GM21619 (cell line): ENCODE results near the gene OSR1.

ENCODE experiments used
- ATAC-seq: cut with Tn5 transposase; IDR thresholded peaks from one replicate; pipeline ENCODE4 v1.9.1; 2021; ENCODE audit not compliant: unreplicated experiment

OSR1 gene

GRCh38 chr2:19359456-19359855, 1.0 kb upstream of the OSR1 start:
- ATAC-seq, result no peak

DNA sequence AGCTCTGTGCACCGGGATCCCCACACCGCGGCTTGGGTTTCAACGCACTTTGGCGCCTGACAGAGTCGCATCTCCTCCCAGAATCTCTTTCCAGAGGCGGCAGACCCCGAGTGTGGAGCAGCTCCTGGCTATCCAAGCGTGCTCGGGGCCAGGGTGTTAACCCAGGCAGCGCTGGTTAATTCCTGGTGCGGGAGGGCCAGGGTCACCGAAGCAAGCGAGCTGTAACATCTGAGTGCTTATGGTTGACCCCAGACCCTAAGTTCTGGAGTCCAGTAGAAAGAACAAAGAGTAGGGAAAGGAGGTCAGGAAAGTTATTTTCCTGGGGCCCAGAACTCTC, 566 bp upstream of the OSR1 start:
- no peak for ATAC-seq

DNA sequence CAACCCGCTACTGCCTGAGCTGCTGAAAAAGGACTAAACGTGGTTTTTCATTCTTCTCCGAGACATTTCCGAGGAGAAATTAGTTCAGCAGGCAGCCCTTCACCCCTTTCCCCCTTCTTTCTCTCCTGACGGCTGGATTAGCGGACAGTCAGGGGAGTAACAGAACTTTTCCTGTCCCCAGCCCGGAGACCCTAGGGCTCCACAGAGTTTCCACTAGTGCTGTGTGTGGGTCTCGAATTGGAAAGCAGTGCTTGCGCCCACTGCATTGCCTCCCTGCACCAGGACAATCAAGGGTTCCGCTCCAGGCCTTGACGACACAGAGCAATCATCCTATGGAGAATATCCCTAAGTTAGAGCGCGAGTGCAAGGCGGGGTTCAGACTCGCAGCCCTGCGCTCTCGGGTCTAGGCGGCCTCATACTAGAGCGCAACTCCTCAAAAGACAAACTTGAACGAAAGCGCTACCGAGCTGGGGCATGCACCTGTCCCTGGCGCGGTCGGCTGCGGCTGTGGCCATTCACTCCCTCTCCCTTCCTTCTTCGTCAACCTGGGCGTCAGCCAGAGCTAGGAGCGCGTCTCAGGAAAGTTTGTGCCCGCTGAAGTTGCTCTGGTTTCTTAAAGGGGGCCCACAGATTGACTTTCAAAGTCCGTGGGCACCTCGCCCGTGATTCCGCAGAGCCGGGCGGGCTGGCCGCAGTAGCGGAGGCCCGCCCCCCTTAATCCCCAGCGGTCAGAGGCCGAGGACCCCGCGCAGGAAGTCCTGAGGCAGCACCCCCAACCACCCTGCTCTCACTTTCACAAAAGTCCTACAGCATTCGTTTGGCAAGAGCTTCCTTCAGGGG, 801 bp downstream of the OSR1 start:
- ATAC-seq, result no peak

- no peak for ATAC-seq
Observed at GRCh38 chr2:19356545-19357401, 1.6 kb downstream of the OSR1 start.

DNA sequence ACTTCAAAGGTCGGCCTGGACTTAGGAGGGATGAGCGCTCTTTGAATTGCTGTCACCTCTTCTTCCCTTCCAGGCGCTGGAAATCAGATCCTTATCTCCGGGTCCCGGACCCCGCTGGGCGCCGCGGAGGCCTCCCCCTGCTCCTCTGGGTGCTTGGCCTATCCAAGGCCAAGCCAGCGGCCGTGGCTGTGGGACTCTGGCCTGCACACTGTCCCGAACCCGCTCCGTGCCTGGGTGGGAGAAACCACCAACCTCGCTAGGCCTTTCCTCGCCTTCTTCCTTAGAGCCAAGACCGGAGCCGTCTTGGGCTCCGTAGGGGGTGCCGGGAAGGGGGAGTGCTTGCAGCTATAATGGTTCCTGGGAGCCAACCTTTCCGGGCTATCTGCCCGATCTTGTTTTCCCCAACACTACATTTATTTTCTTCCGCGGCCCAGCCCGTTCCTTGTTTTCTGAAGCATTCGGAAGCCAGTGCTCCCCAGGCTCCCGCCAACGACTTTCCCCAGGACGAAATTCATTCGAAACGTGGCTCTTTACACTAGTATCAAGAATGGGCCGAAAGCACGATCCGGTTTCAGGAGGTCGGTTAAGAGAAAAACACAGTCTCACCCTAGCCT, 2.4 kb downstream of the OSR1 start:
- no peak for ATAC-seq

GRCh38 chr2:19355416-19355821, 3.0 kb downstream of the OSR1 start:
- no peak for ATAC-seq

- no peak for ATAC-seq
Observed at GRCh38 chr2:19355014-19355405, 3.4 kb downstream of the OSR1 start.

- ATAC-seq, result no peak
Observed at GRCh38 chr2:19353721-19354050, 4.7 kb downstream of the OSR1 start.

DNA sequence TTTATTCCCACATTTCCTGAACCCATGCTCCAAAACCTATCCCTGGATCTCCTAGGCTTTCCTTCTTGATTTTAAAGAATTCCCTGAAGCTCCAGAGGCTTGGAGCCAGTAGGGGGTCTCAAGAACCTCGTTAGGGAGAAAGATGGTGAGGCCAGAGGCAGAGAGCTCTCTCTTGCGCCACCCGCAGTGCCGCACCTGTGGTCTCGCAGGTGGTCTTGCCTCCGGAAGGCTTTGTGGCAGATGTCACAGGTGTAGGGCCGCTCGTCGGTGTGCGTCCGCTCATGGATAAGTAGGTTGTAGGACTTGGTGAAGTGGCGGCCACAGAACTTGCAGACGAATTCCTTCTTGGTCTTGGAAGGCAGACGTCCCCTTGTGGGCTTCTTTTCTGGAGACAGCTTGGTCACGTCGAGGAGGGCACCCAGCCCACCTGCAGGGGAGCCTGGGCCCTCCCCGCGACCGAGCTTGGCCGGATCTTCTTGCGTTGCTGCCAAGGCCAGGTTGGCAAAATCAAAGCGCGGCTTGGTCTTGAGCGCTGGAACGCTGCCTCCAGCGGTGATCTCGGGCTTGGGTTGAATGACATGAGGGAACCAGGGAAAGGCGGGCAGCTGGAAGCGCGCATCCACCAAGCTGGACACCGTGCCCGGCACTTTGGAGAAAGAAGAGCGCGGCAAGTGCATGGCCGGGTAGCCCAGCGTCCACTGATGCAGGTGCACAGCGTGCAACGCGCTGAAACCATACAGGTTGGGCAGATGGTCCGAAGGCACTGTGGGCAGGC, 5.3 kb downstream of the OSR1 start:
- no peak for ATAC-seq

DNA sequence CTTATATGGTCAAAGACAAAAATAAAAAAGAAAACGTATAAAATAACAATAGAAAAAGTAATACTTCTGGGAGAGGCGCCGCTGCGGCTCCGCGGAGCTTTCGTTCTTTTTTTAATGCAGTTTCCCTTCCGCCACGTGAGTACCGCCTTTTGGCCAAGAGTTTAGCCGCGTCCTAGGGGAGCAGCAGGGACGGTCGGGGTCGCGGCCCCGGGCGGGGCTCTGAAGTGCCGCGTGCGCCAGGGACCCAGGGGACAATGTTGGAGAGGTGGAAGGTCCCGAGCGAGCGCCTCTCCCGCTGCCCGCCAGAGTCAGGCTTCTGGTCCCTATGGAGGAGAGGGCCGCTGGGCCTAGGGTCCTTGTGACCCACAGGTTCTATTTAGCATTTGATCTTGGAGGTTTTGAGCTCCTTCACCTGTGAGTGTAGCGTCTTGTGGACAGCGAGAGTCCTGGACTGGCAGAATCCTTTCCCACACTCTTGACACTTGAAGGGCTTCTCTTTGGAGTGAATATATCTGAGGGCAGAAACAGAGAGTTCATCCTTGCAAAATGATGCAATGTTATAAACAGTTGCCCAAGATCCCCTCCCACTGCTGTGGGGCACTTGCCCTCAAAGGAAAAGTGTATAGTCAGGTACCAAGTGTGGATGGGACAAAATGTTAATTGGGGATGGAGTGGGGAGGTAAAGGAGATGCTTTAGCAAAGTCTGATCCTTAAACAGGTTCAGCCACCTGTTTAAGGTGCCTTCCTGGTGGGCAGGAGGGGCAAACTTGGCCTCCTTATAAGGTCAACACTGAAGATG, 6.3 kb downstream of the OSR1 start:
- no peak for ATAC-seq

- no peak for ATAC-seq
Observed at GRCh38 chr2:19351499-19351898, 6.9 kb downstream of the OSR1 start.

GRCh38 chr2:19350678-19351401, 7.6 kb downstream of the OSR1 start:
- ATAC-seq, result no peak

GRCh38 chr2:19349911-19350677, 8.3 kb downstream of the OSR1 start:
- ATAC-seq, result no peak

DNA sequence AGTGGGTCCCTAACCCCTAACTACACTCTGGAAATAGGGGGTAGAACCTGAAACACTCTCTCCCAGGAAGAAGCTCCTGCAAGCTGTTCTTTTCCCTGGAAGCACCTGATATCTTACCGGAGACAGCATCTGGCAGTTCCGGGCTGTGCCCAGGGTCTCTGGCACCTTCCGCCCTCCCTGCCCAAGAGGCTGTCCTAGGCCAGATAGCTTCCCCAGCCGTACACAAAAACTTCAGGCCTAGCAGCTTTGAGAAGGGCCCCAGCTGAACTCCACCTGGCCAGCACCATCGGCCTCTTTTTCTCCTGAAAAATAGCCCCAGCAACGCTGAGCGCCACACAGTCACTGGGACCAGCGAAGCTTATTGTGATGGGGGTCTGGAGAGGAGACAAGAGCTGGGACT, 9.7 kb downstream of the OSR1 start:
- no peak for ATAC-seq

- peak; percentile 90 for ATAC-seq
Observed at GRCh38 chr2:19347619-19348562, 10.5 kb downstream of the OSR1 start.

DNA sequence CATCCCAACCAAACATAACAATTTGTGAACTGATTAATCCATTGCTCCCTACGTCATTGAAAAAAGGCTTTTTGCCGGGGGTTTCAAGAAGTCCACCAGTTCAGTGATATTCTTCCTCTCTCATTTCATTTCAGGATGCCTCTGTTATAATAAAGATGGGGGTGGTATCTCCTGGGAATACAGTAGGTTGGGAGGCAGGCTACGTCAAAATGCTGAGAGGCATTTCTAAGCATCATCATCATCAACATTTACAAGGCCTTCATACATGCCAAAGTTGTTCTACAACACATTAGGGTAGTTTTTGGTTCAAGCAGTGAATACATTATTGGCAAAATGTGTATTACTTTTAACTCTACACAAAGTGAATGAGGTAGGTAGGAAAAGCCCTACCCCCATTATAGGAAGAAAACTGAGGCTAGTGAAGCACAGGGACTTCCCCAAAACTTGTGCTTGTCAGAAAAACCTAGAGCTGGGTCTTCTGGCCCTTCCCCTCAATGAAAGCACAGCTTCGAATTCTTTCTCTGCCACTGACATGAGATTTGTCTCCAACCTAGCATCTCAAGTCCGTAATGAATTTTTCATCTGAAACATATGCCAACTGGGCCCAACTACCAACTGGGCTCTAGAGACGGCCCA, 11.3 kb downstream of the OSR1 start:
- ATAC-seq, result peak; percentile 7

DNA sequence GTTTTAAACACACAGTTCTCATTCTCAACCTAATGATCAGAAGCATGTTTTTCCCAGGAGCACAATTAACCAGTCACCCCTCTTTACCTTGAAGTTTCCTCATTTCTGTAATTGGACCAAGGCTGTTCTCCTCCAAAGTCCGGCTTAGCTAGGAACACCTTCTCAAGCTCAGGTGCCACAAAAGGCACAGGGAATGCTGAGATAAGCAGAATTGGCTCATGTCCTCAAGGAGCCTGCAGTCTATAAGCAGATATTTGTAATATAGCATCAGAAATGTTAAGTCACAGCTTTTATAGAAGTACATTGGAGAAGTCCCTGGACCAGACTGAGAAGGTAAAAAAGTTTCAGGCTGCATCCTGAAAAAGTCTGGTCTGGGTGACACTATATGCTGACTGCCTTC, 20.7 kb downstream of the OSR1 start:
- ATAC-seq, result no peak
